Mucosa of descending colon (tissue), 3 donors: Measurements from ENCODE around the gene RAD51B. TPM values are rescaled to one million over a fixed set of nuclear protein-coding genes. Genes with fewer than 3 reads are reported as not detected.
"Not testable (repeated sequence)": the region's sequence is repeated elsewhere in the genome, so short reads cannot be mapped to it uniquely, and the experiment has no call there.

Experiments
- ATAC-seq: fragments of 200-7000 bp; cut with Tn5 transposase; one replicate; pipeline ENCODE4 v1.9.1; 2020; ENCODE audit warnings: mild to moderate bottlenecking, moderate library complexity
- DNase-seq, 3 donors: peaks; one replicate each; pipeline ENCODE4 v3.0.0-alpha.2; 2020
- H3K36me3 ChIP-seq: fragments of 200-600 bp; one replicate; pipeline ENCODE4 v1.8.0; 2021; ENCODE audit warnings: low read depth, mild to moderate bottlenecking
- H3K4me1 ChIP-seq: fragments of 200-600 bp; one replicate; pipeline ENCODE4 v1.8.0; 2021; ENCODE audit warnings: low read depth, mild to moderate bottlenecking
- H3K4me3 ChIP-seq: fragments of 200-600 bp; one replicate; pipeline ENCODE4 v1.8.0; 2021; ENCODE audit warnings: mild to moderate bottlenecking
- H3K9me3 ChIP-seq: fragments of 200-600 bp; one replicate; pipeline ENCODE4 v1.8.0; 2021; ENCODE audit warnings: mild to moderate bottlenecking
- CTCF ChIP-seq: fragments of 200-600 bp; IDR thresholded peaks from one replicate; pipeline ENCODE4 v1.8.0; 2022; ENCODE audit warnings: antibody characterized with exemption, mild to moderate bottlenecking
- intact Hi-C, 2 donors: fragments of 100-400 bp; cut with DNase I in 1 of 2; cut with micrococcal nuclease in 1 of 2; formaldehyde crosslinking; loops; one replicate each; pipeline versions ENCODE4 v1.11.0 to v1.11.1; 2022; cut with DNase I, micrococcal nuclease
- total RNA-seq, 3 donors: library from RNA; stranded (reverse); fragmentation: NEBNext Ultra II Directional in 2 of 3; extraction: Animal tissue kit (Norgen Biotek cat#: 25700) in 2 of 3; gene quantifications; one replicate each; pipeline versions ENCODE4 v1.2.1 to v1.2.4, GENCODE V29; 2021 to 2023
- donor health status: DM: no; HTN: no; CAD: no; lungs with moderate emphysema.
- donor health status: DM: no; HTN: no; CAD: no.
- donor health status: DM: no; HTN: yes; CAD: no.

RAD51B gene
- total RNA-seq, 3 donors from 2014 or later: 15.8 to 23.3 (median 20.9) TPM

GRCh38 chr14:68043752-68044151, 224.2 kb downstream of the RAD51B start:
- no peaks in the 10 kb centered on the region for H3K4me1 ChIP-seq
- ATAC-seq (no peak), DNase-seq (no peak)
- H3K4me3 ChIP-seq: no peak overlapping the region
- intact Hi-C loops: no loop called here
- no peaks in the 10 kb centered on the region for H3K9me3 ChIP-seq
- no peak for TF ChIP-seq CTCF
- H3K36me3 ChIP-seq: no peaks in the 10 kb centered on the region

DNA sequence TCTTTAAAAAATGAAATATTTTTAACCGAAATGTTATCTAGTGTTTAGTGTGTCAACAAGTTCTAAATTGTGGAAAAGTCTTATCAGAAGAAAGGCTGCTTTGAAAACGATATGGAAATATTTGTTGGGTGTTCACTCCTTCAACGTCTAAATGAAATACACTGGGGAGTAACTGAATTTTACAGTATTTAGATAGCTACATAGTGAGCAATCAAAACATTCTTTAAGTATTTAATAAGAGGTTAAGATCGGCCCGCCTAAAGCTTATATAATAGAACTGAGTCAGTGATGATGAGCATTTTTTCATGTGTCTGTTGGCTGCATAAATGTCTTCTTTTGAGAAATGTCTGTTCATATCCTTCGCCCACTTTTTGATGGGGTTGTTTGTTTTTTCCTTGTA, 228.3 kb downstream of the RAD51B start:
- no peak for DNase-seq
- H3K9me3 ChIP-seq: no peaks in the 10 kb centered on the region
- ATAC-seq: no peak
- intact Hi-C loops: no loop called here
- no peak overlapping the region for H3K4me3 ChIP-seq
- H3K36me3 ChIP-seq: no peaks in the 10 kb centered on the region
- no peak for TF ChIP-seq CTCF
- no peaks in the 10 kb centered on the region for H3K4me1 ChIP-seq

DNA sequence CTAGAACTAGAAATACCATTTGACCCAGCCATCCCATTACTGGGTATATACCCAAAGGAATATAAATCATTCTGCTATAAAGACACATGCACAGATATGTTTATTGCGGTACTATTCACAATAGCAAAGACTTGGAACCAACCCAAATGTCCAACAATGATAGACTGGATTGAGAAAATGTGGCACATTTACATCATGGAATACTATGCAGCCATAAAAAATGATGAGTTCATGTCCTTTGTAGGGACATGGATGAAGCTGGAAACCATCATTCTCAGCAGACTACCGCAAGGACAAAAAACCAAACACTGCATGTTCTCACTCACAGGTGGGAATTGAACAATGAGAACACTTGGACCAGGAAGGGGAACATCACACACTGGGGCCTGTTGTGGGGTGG, 229.2 kb downstream of the RAD51B start:
- intact Hi-C loops, H3K4me1 ChIP-seq, DNase-seq, ATAC-seq, H3K9me3 ChIP-seq, H3K36me3 ChIP-seq, H3K4me3 ChIP-seq: not testable (repeated sequence)

- ATAC-seq: no peak
- Histone ChIP-seq H3K36me3 (no peaks in the 10 kb centered on the region), H3K4me1 (no peaks in the 10 kb centered on the region)
These were observed 230.6 kb downstream of the RAD51B start for GRCh38 chr14:68050177-68050576.

GRCh38 chr14:68051146-68051545, 231.6 kb downstream of the RAD51B start:
- intact Hi-C loops: no loop called here

More at GRCh38 chr14:68050177-68050576, 230.6 kb downstream of the RAD51B start:
- intact Hi-C loops: no loop called here
- no peak overlapping the region for H3K4me3 ChIP-seq
- TF ChIP-seq CTCF: no peak
- H3K9me3 ChIP-seq: no peaks in the 10 kb centered on the region
- DNase-seq: no peak

GRCh38 chr14:68060198-68060597, 240.6 kb downstream of the RAD51B start:
- H3K4me3 ChIP-seq: no peak overlapping the region
- peaks cover 6% of the 10 kb centered on the region for H3K9me3 ChIP-seq
- peaks cover 4% of the 10 kb centered on the region for H3K4me1 ChIP-seq
- no peak for TF ChIP-seq CTCF
- H3K36me3 ChIP-seq: no peaks in the 10 kb centered on the region
- intact Hi-C loops: no loop called here
- ATAC-seq (no peak), DNase-seq (no peak)

More at GRCh38 chr14:68051146-68051545, 231.6 kb downstream of the RAD51B start:
- ATAC-seq: no peak
- H3K36me3 ChIP-seq: no peaks in the 10 kb centered on the region
- TF ChIP-seq CTCF: no peak
- H3K9me3 ChIP-seq: no peaks in the 10 kb centered on the region
- no peak for DNase-seq
- H3K4me1 ChIP-seq: no peaks in the 10 kb centered on the region
- H3K4me3 ChIP-seq: no peak overlapping the region
